H1 (cell line): ENCODE results near the gene MYRIP. TPM values are rescaled to one million over a fixed set of nuclear protein-coding genes. Genes with fewer than 3 reads are reported as not detected.

ENCODE experiments used
- CTCF ChIA-PET: fragments of 300-600 bp; sonication (Branson Sonifier 250); formaldehyde crosslinking; loops from one replicate; lab custom pipeline; 2021; ENCODE audit not compliant: partially characterized antibody; lab: Charles Lee
- POLR2A ChIA-PET: fragments of 300-600 bp; sonication (Branson Sonifier 250); formaldehyde crosslinking; loops from one replicate; lab custom pipeline; 2021; ENCODE audit warnings: inconsistent platforms; ENCODE audit not compliant: partially characterized antibody; lab: Charles Lee
- DNase-seq, 2 experiments: peaks; one replicate each; pipeline versions ENCODE4 v3.0.0 to v3.0.0-alpha.2; 2010 to 2022; ENCODE audit warnings: low spot score in 2 of 2, low read depth in 1 of 2, mixed read lengths in 1 of 2
- FAIRE-seq: peaks from 2 replicates; lab custom pipeline; 2011; peaks lifted over from hg19 to GRCh38; lab: Jason Lieb, UNC
- H2AFZ ChIP-seq: 2 replicates; pipeline ENCODE4 v1.8.1; 2012; ENCODE audit warnings: low read length, inconsistent platforms
- H2AK5ac ChIP-seq: 2 replicates; pipeline ENCODE4 v1.6.1; 2013; ENCODE audit warnings: low read depth, low read length
- H2BK120ac ChIP-seq: replicated peaks from 2 replicates; pipeline ENCODE3; 2013; ENCODE audit warnings: low read depth, low read length, inconsistent platforms
- H2BK12ac ChIP-seq: 2 replicates; pipeline ENCODE4 v1.6.1; 2013; ENCODE audit warnings: low read depth, low read length
- H2BK15ac ChIP-seq: 2 replicates; pipeline ENCODE4 v1.6.1; 2013; ENCODE audit warnings: low read length
- H2BK20ac ChIP-seq: 2 replicates; pipeline ENCODE4 v1.6.1; 2013; ENCODE audit warnings: low read length
- H2BK5ac ChIP-seq: 2 replicates; pipeline ENCODE4 v1.6.1; 2013; ENCODE audit warnings: low read depth, low read length
- H3K14ac ChIP-seq: 2 replicates; pipeline ENCODE4 v1.6.1; 2013; ENCODE audit warnings: inconsistent platforms; ENCODE audit not compliant: insufficient read length
- H3K18ac ChIP-seq: 2 replicates; pipeline ENCODE4 v1.6.1; 2013; ENCODE audit warnings: low read length; ENCODE audit errors: extremely low read depth
- H3K23ac ChIP-seq: 2 replicates; pipeline ENCODE4 v1.6.1; 2013; ENCODE audit warnings: inconsistent platforms; ENCODE audit not compliant: insufficient read length
- H3K23me2 ChIP-seq: 2 replicates; pipeline ENCODE4 v1.6.1; 2013; ENCODE audit warnings: low read depth, low read length
- H3K27ac ChIP-seq: 2 replicates; pipeline ENCODE4 v1.6.1; 2011; ENCODE audit warnings: low read depth, low read length, inconsistent platforms
- H3K27me3 ChIP-seq, 4 experiments: replicated peaks in 1 of 4; 1 replicate in 1 of 4; 2 replicates in 3 of 4; pipeline versions ENCODE4 v1.6.1 to v1.8.1; 2011 to 2013; ENCODE audit warnings: low read length in 3 of 4, mild to moderate bottlenecking in 3 of 4, inconsistent platforms in 2 of 4, mixed read lengths in 2 of 4, moderate library complexity in 1 of 4; ENCODE audit not compliant: control insufficient read depth in 3 of 4, insufficient read depth in 3 of 4; ENCODE audit errors: extremely low read depth in 1 of 4
- H3K36me3 ChIP-seq, 4 experiments: 2 replicates each; pipeline versions ENCODE4 v1.6.1 to v1.8.1; 2011 to 2013; ENCODE audit warnings: mild to moderate bottlenecking in 4 of 4, low read length in 3 of 4, moderate library complexity in 2 of 4, control low read depth in 1 of 4, inconsistent platforms in 1 of 4; ENCODE audit not compliant: insufficient read depth in 4 of 4, control insufficient read depth in 2 of 4
- H3K4ac ChIP-seq: replicated peaks from 2 replicates; pipeline ENCODE3; 2013; ENCODE audit warnings: low read length, low read depth, mixed read lengths, inconsistent platforms; ENCODE audit not compliant: insufficient read length
- H3K4me1 ChIP-seq, 4 experiments: replicated peaks in 1 of 4; 1 replicate in 1 of 4; 2 replicates in 3 of 4; pipeline versions ENCODE4 v1.6.1 to v1.8.1; 2011 to 2013; ENCODE audit warnings: low read length in 3 of 4, inconsistent platforms in 2 of 4, mixed read lengths in 1 of 4; ENCODE audit not compliant: insufficient read depth in 4 of 4, control insufficient read depth in 3 of 4
- H3K4me2 ChIP-seq, 2 experiments: 2 replicates each; pipeline versions ENCODE4 v1.6.1 to v1.8.1; 2011 to 2013; ENCODE audit warnings: low read depth in 2 of 2, low read length in 2 of 2, control low read depth in 1 of 2, inconsistent platforms in 1 of 2, mild to moderate bottlenecking in 1 of 2; ENCODE audit not compliant: insufficient read depth in 1 of 2
- H3K4me3 ChIP-seq, 4 experiments: fragments of 200-600, 300-600 bp in 1 of 4; sonication (generic), shearing (Covaris generic), sonication (Bioruptor Twin) in 1 of 4; 2 replicates each; pipeline versions ENCODE4 v1.5.1 to v1.8.1; 2011 to 2016; ENCODE audit warnings: low read length in 4 of 4, low read depth in 3 of 4, control low read depth in 2 of 4, inconsistent platforms in 2 of 4, mild to moderate bottlenecking in 2 of 4, mixed read lengths in 1 of 4, moderate library complexity in 1 of 4; ENCODE audit not compliant: insufficient read depth in 2 of 4; ENCODE audit errors: extremely low read depth in 1 of 4
- H3K56ac ChIP-seq: replicated peaks from 2 replicates; pipeline ENCODE3; 2013; ENCODE audit warnings: low read depth, mild to moderate bottlenecking, mixed read lengths, low read length, inconsistent platforms; ENCODE audit not compliant: insufficient read length
- H3K79me1 ChIP-seq: 2 replicates; pipeline ENCODE4 v1.6.1; 2013; ENCODE audit warnings: low read depth, low read length, control low read depth
- H3K79me2 ChIP-seq, 2 experiments: 2 replicates each; pipeline versions ENCODE4 v1.6.1 to v1.8.1; 2012 to 2013; ENCODE audit warnings: low read length in 2 of 2, mild to moderate bottlenecking in 2 of 2, inconsistent platforms in 1 of 2; ENCODE audit not compliant: insufficient read depth in 2 of 2, control insufficient read depth in 1 of 2
- H3K9ac ChIP-seq, 4 experiments: replicated peaks in 1 of 4; 1 replicate in 1 of 4; 2 replicates in 3 of 4; pipeline versions ENCODE4 v1.6.1 to v1.8.1; 2011 to 2013; ENCODE audit warnings: low read depth in 3 of 4, low read length in 3 of 4, control low read depth in 2 of 4, mild to moderate bottlenecking in 2 of 4, moderate library complexity in 2 of 4, inconsistent platforms in 1 of 4; ENCODE audit errors: extremely low read depth in 1 of 4
- H3K9me3 ChIP-seq, 2 experiments: 2 replicates each; pipeline versions ENCODE4 v1.6.1 to v1.8.1; 2012 to 2013; ENCODE audit warnings: mild to moderate bottlenecking in 2 of 2, moderate library complexity in 2 of 2, control low read depth in 1 of 2, inconsistent platforms in 1 of 2, low read depth in 1 of 2, low read length in 1 of 2, mixed read lengths in 1 of 2; ENCODE audit not compliant: insufficient read depth in 2 of 2
- H4K20me1 ChIP-seq, 2 experiments: replicated peaks in 1 of 2; 2 replicates each; pipeline versions ENCODE3 to v1.8.1; 2011 to 2013; ENCODE audit warnings: inconsistent platforms in 2 of 2, low read length in 2 of 2, mild to moderate bottlenecking in 1 of 2; ENCODE audit not compliant: insufficient read depth in 2 of 2, control insufficient read depth in 1 of 2
- H4K5ac ChIP-seq: 2 replicates; pipeline ENCODE4 v1.6.1; 2013; ENCODE audit warnings: low read length, low read depth, mixed read lengths, inconsistent platforms; ENCODE audit not compliant: insufficient read length
- H4K8ac ChIP-seq: 2 replicates; pipeline ENCODE4 v1.8.0; 2013; ENCODE audit warnings: mild to moderate bottlenecking, moderate library complexity, low read length, inconsistent platforms; ENCODE audit not compliant: insufficient read depth; ENCODE audit errors: extremely low read depth
- H4K91ac ChIP-seq: replicated peaks from 2 replicates; pipeline ENCODE3; 2013; ENCODE audit warnings: low read length, mixed read lengths, inconsistent platforms; ENCODE audit not compliant: insufficient read length
- ATF3 ChIP-seq: IDR thresholded peaks from 2 replicates; pipeline ENCODE4 v1.6.1; 2011; ENCODE audit warnings: low read depth, mild to moderate bottlenecking, low read length; ENCODE audit not compliant: insufficient read depth
- KDM4A ChIP-seq: IDR thresholded peaks from one replicate; pipeline ENCODE4 v1.7.1; 2012; ENCODE audit warnings: low read depth, mild to moderate bottlenecking, moderate library complexity, low read length, inconsistent platforms; ENCODE audit not compliant: severe bottlenecking
- RAD21 ChIP-seq, 2 experiments: IDR thresholded peaks in 1 of 2; conservative IDR thresholded peaks in 1 of 2; 2 replicates each; pipeline ENCODE4 v1.6.1; 2011; ENCODE audit warnings: low read depth in 2 of 2, low read length in 2 of 2, improper control_type of control experiment in 1 of 2, inconsistent platforms in 1 of 2, mild to moderate bottlenecking in 1 of 2, moderate library complexity in 1 of 2
- SRF ChIP-seq: IDR thresholded peaks from 2 replicates; pipeline ENCODE4 v1.6.1; 2011; ENCODE audit warnings: mild to moderate bottlenecking, low read depth, low read length, moderate library complexity
- SUZ12 ChIP-seq: fragments of 200-600 bp; sonication (generic); IDR thresholded peaks from 2 replicates; pipeline ENCODE4 v1.6.1; 2012; ENCODE audit warnings: mild to moderate bottlenecking, inconsistent platforms, low read length, moderate library complexity, mixed read lengths
- USF2 ChIP-seq: IDR thresholded peaks from 2 replicates; pipeline ENCODE4 v1.6.1; 2011; ENCODE audit warnings: low read length, improper control_type of control experiment
- WGBS, 2 experiments: shearing (Covaris generic) in 1 of 2; methylation state at CpG; one replicate each; pipeline versions ENCODE4 v1.1.6 to v1.1.7; 2013 to 2015; ENCODE audit warnings: low lambda C conversion rate in 2 of 2, mixed read lengths in 2 of 2, inconsistent platforms in 1 of 2, low coverage in 1 of 2, missing lambda C conversion rate in 1 of 2; ENCODE audit not compliant: insufficient replicate concordance in 2 of 2, insufficient coverage in 1 of 2, insufficient read length in 1 of 2; ENCODE audit errors: extremely low coverage in 1 of 2, missing lambda C conversion rate in 1 of 2; 5-methylcytosine and 5-hydroxymethylcytosine counted together
- polyA plus RNA-seq, 7 experiments: library from polyadenylated mRNA; depleted of rRNA in 3 of 7; stranded (reverse) in 5 of 7; unstranded in 2 of 7; fragments of >200 nt in 5 of 7; fragments of 200-250 nt in 2 of 7; gene quantifications; 1 replicate in 5 of 7; 2 replicates in 1 of 7; 4 replicates in 1 of 7; pipeline versions ENCODE4 v1.2.1 to v1.2.3, GENCODE V29; 2011 to 2013; ENCODE audit warnings: missing spikeins in 2 of 7, mixed read lengths in 2 of 7
- total RNA-seq: library from RNA; stranded (reverse); fragmentation: NEBNext Ultra II Directional; extraction: Animal tissue kit (Norgen Biotek cat#: 25700); gene quantifications from 2 replicates; pipeline ENCODE4 v1.2.1, GENCODE V29; 2021
- TF ChIP-seq, protein P1 (sequence below), 3 experiments: IDR thresholded peaks; 1 replicate in 2 of 3; 2 replicates in 1 of 3; pipeline versions ENCODE4 v1.5.1 to v1.6.1; 2011; ENCODE audit warnings: low read length in 3 of 3, mild to moderate bottlenecking in 3 of 3, inconsistent platforms in 2 of 3, low read depth in 1 of 3, moderate library complexity in 1 of 3; ENCODE audit not compliant: insufficient read depth in 1 of 3; ENCODE audit errors: control extremely low read depth in 1 of 3
- TF ChIP-seq, protein P2 (sequence below): IDR thresholded peaks from 2 replicates; pipeline ENCODE4 v1.6.1; 2012; ENCODE audit warnings: inconsistent platforms

Gene MYRIP
- total and polyA plus RNA-seq, 2 of the 8 experiments (the other 6 are each of a cell fraction or from before 2014, with no cell fraction given) = 0.54 to 4.3 TPM

DNA sequence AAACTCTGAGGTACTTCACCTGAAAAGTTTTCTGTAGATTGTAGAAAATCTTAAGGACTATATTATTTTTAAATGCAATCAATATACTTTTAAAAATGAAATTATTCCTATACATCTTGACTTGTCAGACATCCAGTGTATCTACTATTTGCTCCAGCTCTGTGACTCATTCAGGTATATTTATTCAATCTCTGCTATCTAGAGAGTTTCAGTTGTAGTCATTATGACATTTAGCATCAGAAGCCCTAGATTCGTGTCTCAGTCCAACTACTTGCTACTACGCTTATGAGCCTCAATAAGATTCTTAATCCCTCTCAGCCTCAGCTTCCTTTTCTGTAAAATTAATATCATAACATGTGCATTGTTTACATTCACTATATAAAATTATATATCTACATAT lies 477.8 kb downstream of the MYRIP start:
- no peak overlapping the region for H3K56ac ChIP-seq
- no peaks in the 10 kb centered on the region for H3K36me3 ChIP-seq
- H3K79me2 ChIP-seq = no peaks in the 10 kb centered on the region
- H3K23me2 ChIP-seq = no peaks in the 10 kb centered on the region
- no peak overlapping the region for H2BK12ac ChIP-seq
- POLR2A ChIA-PET = no interaction called here
- no peak overlapping the region for H3K4ac ChIP-seq
- no peaks in the 10 kb centered on the region for H3K27me3 ChIP-seq
- no peak overlapping the region for H4K5ac ChIP-seq
- no peak overlapping the region for H2BK120ac ChIP-seq
- no peaks in the 10 kb centered on the region for H4K20me1 ChIP-seq
- H3K14ac ChIP-seq = no peak overlapping the region
- no peak overlapping the region for H2AFZ ChIP-seq
- WGBS, 2 experiments = 90% methylated on average over 2 of the region's 2 CpGs; no CpG with 5 or more reads in 1 of the 2 experiments
- DNase-seq (no peak), FAIRE-seq (no peak)
- no peak overlapping the region for H4K8ac ChIP-seq
- no peak overlapping the region for H3K27ac ChIP-seq
- H3K23ac ChIP-seq = no peak overlapping the region
- H3K4me2 ChIP-seq = no peak overlapping the region
- H3K4me3 ChIP-seq = no peak overlapping the region
- no peak overlapping the region for H2BK20ac ChIP-seq
- no peak overlapping the region for H2BK15ac ChIP-seq
- H3K79me1 ChIP-seq = no peaks in the 10 kb centered on the region
- no peak overlapping the region for H3K9ac ChIP-seq
- no peak overlapping the region for H2AK5ac ChIP-seq
- CTCF ChIA-PET = interaction anchor here (1.1 to 1.2 kb wide), 2 partner anchors 10 to 108 kb away, joined by 3 to 4 read pairs; no protein-coding TSS in a partner anchor
- H3K4me1 ChIP-seq = peaks cover 0 to 3% (median 0%) of the 10 kb centered on the region in 4 experiments; a peak in 1 of 7 replicates
- H4K91ac ChIP-seq = no peak overlapping the region
- H3K18ac ChIP-seq = no peak overlapping the region
- no peaks in the 10 kb centered on the region for H3K9me3 ChIP-seq
- H2BK5ac ChIP-seq = no peak overlapping the region
- TF ChIP-seq ATF3 = no peak
- TF ChIP-seq SUZ12 = no peak
- TF ChIP-seq, protein P1, sequence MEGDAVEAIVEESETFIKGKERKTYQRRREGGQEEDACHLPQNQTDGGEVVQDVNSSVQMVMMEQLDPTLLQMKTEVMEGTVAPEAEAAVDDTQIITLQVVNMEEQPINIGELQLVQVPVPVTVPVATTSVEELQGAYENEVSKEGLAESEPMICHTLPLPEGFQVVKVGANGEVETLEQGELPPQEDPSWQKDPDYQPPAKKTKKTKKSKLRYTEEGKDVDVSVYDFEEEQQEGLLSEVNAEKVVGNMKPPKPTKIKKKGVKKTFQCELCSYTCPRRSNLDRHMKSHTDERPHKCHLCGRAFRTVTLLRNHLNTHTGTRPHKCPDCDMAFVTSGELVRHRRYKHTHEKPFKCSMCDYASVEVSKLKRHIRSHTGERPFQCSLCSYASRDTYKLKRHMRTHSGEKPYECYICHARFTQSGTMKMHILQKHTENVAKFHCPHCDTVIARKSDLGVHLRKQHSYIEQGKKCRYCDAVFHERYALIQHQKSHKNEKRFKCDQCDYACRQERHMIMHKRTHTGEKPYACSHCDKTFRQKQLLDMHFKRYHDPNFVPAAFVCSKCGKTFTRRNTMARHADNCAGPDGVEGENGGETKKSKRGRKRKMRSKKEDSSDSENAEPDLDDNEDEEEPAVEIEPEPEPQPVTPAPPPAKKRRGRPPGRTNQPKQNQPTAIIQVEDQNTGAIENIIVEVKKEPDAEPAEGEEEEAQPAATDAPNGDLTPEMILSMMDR (IDR thresholded peaks at IDR 0.05; ENCODE audit: control extremely low read depth in 1 of 3, insufficient read depth in 1 of 3, low read depth in 1 of 3, low read length in 3 of 3) = no peak
- no peak for TF ChIP-seq USF2
- no peak for TF ChIP-seq SRF
- no peak for TF ChIP-seq RAD21 (IDR thresholded peaks at IDR 0.05 in 1 of 2, conservative IDR thresholded peaks at IDR 0.05 in 1 of 2; ENCODE audit: low read depth in 2 of 2, low read length in 2 of 2)
- no peak for TF ChIP-seq KDM4A
- TF ChIP-seq, protein P2, sequence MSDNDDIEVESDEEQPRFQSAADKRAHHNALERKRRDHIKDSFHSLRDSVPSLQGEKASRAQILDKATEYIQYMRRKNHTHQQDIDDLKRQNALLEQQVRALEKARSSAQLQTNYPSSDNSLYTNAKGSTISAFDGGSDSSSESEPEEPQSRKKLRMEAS = no peak
